ENCODE results near the gene PSMD6.

Gene PSMD6

GRCh38 chr3:64047787-64048186 lies 24.5 kb upstream of the PSMD6 start:
- no peak for TF ChIP-seq CTCF (conservative IDR thresholded peaks at IDR 0.05; ENCODE audit: low read length)
- no peak for TF ChIP-seq EZH2phosphoT487 (IDR thresholded peaks at IDR 0.05; ENCODE audit: borderline replicate concordance)
- Histone ChIP-seq H3K27me3 (ENCODE audit: insufficient read depth, low read length, poor library complexity, severe bottlenecking) (no peaks in the 10 kb centered on the region), H3K4me1 (ENCODE audit: insufficient read depth, low read length, poor library complexity, severe bottlenecking) (no peaks in the 10 kb centered on the region), H3F3A (ENCODE audit: low read depth) (no peaks in the 10 kb centered on the region), H3K9me3 (ENCODE audit: insufficient read depth, low read depth, low read length) (no peaks in the 10 kb centered on the region), H2AFZ (ENCODE audit: low read length) (no peak overlapping the region), H3K4me2 (ENCODE audit: low read depth, low read length, poor library complexity, severe bottlenecking) (no peak overlapping the region), H3K79me2 (ENCODE audit: insufficient read depth, low read length) (no peaks in the 10 kb centered on the region), H4K20me1 (ENCODE audit: insufficient read depth, low read length, poor library complexity, severe bottlenecking) (no peaks in the 10 kb centered on the region), H3K4me3 (ENCODE audit: low read length, poor library complexity, severe bottlenecking) (no peak overlapping the region), H3K9ac (ENCODE audit: low read depth, low read length, poor library complexity, severe bottlenecking) (no peak overlapping the region), H3K36me3 (ENCODE audit: insufficient read depth, low read length) (no peaks in the 10 kb centered on the region), H3K9me2 (replicated peaks; ENCODE audit: low read depth, low read length) (no peaks in the 10 kb centered on the region)

GRCh38 chr3:64046996-64047594 lies 23.8 kb upstream of the PSMD6 start:
- no peaks in the 10 kb centered on the region for H3K4me1 ChIP-seq (ENCODE audit: insufficient read depth, low read length, poor library complexity, severe bottlenecking)
- no peaks in the 10 kb centered on the region for H3K79me2 ChIP-seq (ENCODE audit: insufficient read depth, low read length)
- H3K4me3 ChIP-seq (ENCODE audit: low read length, poor library complexity, severe bottlenecking), result no peak overlapping the region
- TF ChIP-seq CTCF (conservative IDR thresholded peaks at IDR 0.05; ENCODE audit: low read length), result no peak
- no peak for TF ChIP-seq EZH2phosphoT487 (IDR thresholded peaks at IDR 0.05; ENCODE audit: borderline replicate concordance)
- H3K27me3 ChIP-seq (ENCODE audit: insufficient read depth, low read length, poor library complexity, severe bottlenecking), result no peaks in the 10 kb centered on the region
- no peaks in the 10 kb centered on the region for H3K9me2 ChIP-seq (replicated peaks; ENCODE audit: low read depth, low read length)
- no peak overlapping the region for H3K9ac ChIP-seq (ENCODE audit: low read depth, low read length, poor library complexity, severe bottlenecking)
- no peaks in the 10 kb centered on the region for H4K20me1 ChIP-seq (ENCODE audit: insufficient read depth, low read length, poor library complexity, severe bottlenecking)
- no peak overlapping the region for H2AFZ ChIP-seq (ENCODE audit: low read length)
- no peak overlapping the region for H3K4me2 ChIP-seq (ENCODE audit: low read depth, low read length, poor library complexity, severe bottlenecking)
- H3K9me3 ChIP-seq (ENCODE audit: insufficient read depth, low read depth, low read length), result no peaks in the 10 kb centered on the region
- no peaks in the 10 kb centered on the region for H3F3A ChIP-seq (ENCODE audit: low read depth)
- H3K36me3 ChIP-seq (ENCODE audit: insufficient read depth, low read length), result no peaks in the 10 kb centered on the region

- Histone ChIP-seq H3K36me3 (ENCODE audit: insufficient read depth, low read length) (no peaks in the 10 kb centered on the region), H4K20me1 (ENCODE audit: insufficient read depth, low read length, poor library complexity, severe bottlenecking) (no peaks in the 10 kb centered on the region), H3K9me2 (replicated peaks; ENCODE audit: low read depth, low read length) (no peaks in the 10 kb centered on the region), H3K79me2 (ENCODE audit: insufficient read depth, low read length) (no peaks in the 10 kb centered on the region), H3K9me3 (ENCODE audit: insufficient read depth, low read depth, low read length) (no peaks in the 10 kb centered on the region), H2AFZ (ENCODE audit: low read length) (no peak overlapping the region), H3K9ac (ENCODE audit: low read depth, low read length, poor library complexity, severe bottlenecking) (no peak overlapping the region), H3K4me1 (ENCODE audit: insufficient read depth, low read length, poor library complexity, severe bottlenecking) (no peaks in the 10 kb centered on the region), H3K4me2 (ENCODE audit: low read depth, low read length, poor library complexity, severe bottlenecking) (no peak overlapping the region), H3F3A (ENCODE audit: low read depth) (no peaks in the 10 kb centered on the region), H3K27me3 (ENCODE audit: insufficient read depth, low read length, poor library complexity, severe bottlenecking) (no peaks in the 10 kb centered on the region), H3K4me3 (ENCODE audit: low read length, poor library complexity, severe bottlenecking) (no peak overlapping the region)
- no peak for TF ChIP-seq EZH2phosphoT487 (IDR thresholded peaks at IDR 0.05; ENCODE audit: borderline replicate concordance)
- TF ChIP-seq CTCF (conservative IDR thresholded peaks at IDR 0.05; ENCODE audit: low read length), result no peak
These were observed 23.3 kb upstream of the PSMD6 start for GRCh38 chr3:64046592-64046991.
